Nasal cavity respiratory epithelium epithelial cell of viscerocranial mucosa (primary cell): ENCODE data around the gene NELFE. TPM values are rescaled to one million over a fixed set of nuclear protein-coding genes. Genes with fewer than 3 reads are reported as not detected.

Experiments used
- total RNA-seq: library from RNA; depleted of rRNA; stranded (reverse); fragments of >200 nt; gene quantifications from 2 replicates; pipeline ENCODE4 v1.2.3, GENCODE V29; 2014

Gene NELFE
- 109 and 155 TPM in 2 replicates for total RNA-seq

DNA sequence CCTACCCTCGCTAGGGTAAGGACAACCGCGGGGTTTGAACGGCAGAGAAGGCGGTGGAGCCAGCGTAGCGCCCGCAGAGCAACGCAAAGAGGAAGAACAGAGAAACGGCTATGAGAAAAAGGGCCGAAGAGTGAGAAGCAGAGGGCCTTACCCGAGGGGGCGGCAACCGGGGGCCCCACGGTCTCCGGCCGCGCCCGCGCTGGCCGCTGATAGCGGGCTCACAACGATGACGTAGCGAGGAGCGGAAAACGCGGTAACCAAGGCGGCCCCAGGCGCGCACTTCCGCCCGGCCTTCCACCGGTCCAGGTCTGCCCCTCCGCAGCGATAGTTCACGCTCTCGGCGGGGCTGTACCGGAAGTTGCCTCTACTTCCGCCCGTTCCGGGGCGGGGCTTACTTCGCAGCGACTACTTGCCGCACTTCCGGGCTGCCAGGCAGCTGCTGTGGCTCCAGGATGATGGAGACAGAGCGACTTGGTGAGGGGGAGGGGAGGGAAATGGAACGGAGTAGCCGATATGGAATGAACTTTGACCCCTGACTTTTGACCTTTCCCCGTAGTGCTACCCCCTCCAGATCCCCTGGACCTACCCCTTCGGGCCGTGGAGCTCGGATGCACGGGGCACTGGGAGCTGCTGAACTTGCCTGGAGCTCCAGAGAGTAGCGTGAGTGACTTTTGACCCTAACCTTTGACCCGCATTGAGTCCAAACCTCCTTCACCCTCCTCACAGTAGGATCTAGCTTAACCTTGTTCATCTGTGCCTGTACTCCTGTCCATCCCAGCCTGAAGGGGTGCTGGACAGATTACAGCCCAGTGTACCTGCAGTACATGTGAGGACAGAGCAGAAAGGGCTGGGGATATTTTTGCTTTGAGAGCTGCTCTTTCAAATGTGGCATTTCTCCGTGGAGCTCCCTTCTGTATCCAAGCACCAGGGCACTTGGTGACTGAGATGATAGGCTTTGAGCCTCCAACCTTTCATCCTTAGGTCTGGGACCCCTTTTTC lies at the start of gene NELFE, which contains the start of gene SKIC2:
TSS of gene NELFE (minus strand) at position 231 of the 999 bp plus-strand sequence. CDS start 525 bp downstream, outside the sequence.
TSS of gene SKIC2 (plus strand) at position 435 of the 999 bp plus-strand sequence. CDS start at position 453, 18 bp downstream.

DNA sequence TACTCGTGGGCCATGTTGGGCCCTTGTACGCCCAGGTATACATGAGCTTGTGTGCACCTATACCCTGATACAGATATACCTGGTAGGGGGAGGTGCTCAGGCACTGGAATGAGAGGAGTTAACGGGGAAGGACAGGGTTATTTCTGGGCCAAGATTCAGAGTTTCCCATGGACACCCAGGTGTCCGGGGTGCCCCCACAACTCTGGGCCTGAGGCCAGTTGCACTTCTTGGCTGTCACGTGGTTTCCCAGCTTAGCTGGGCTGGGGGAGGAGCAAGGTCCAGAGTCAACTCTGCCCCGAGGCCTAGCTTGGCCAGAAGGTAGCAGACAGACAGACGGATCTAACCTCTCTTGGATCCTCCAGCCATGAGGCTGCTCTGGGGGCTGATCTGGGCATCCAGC lies 23.0 kb upstream of the NELFE start, which contains the start of gene C4A:
TSS of gene C4A (plus strand) at position 314 of the 400 bp plus-strand sequence. CDS start at position 365, 51 bp downstream.

GRCh38 chr6:31971993-31972708 lies 13.4 kb upstream of the NELFE start, which contains the start of gene DXO:
Gene DXO (minus strand): TSS chr6:31972138. CDS start chr6:31971675, 463 bp downstream.

DNA sequence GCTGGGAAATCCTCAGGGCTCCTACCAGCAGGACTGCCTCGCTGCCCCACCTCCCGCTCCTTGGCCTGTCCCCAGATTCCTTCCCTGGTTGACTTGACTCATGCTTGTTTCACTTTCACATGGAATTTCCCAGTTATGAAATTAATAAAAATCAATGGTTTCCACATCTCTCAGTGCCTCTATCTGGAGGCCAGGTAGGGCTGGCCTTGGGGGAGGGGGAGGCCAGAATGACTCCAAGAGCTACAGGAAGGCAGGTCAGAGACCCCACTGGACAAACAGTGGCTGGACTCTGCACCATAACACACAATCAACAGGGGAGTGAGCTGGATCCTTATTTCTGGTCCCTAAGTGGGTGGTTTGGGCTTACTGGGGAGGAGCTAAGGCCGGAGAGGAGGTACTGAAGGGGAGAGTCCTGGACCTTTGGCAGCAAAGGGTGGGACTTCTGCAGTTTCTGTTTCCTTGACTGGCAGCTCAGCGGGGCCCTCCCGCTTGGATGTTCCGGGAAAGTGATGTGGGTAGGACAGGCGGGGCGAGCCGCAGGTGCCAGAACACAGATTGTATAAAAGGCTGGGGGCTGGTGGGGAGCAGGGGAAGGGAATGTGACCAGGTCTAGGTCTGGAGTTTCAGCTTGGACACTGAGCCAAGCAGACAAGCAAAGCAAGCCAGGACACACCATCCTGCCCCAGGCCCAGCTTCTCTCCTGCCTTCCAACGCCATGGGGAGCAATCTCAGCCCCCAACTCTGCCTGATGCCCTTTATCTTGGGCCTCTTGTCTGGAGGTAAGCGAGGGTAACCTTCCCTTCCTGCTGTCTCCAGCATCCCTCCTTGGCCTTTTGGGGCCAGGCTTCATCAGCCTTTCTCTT lies 13.0 kb downstream of the NELFE start, which contains the start of gene CFB:
TSS of gene CFB (plus strand) at position 589 of the 863 bp plus-strand sequence. CDS start at position 716, 127 bp downstream.

DNA sequence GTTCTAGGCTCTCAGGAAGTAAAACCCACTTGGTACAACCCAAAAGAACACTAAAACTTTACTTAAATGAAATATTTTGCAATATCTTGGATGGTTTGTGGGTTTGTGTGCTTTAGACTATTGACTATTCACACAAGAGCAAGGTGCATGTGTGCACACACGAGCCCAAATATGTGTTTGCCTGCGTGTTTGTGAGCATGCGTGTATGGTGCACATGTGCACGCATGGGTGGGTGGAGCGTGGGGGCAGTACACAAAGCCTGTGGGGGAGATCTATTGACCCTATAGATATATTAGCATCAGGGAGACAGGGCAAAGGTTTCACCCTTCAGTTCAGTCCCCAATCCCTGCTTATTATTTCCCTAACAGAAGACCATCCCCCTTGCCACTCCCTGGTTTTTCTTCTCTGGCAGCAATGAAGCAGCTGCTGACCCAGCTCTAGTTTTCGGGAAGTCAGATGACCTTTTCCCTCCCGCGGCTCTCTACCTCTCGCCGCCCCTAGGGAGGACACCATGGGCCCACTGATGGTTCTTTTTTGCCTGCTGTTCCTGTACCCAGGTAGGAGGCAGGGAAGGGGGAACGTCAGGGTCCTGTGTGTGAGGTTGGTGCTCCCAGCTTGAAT lies 31.4 kb downstream of the NELFE start, which contains the start of gene C2:
TSS of gene C2 (plus strand) at position 476 of the 621 bp plus-strand sequence. CDS start at position 512, 36 bp downstream.

Other genes starting within 250 kb of the NELFE start
- gene LY6G6D, start 243.6 kb downstream of the NELFE start, total RNA-seq, result not detected in 2 replicates
- gene LY6G6C, start 237.2 kb downstream of the NELFE start, total RNA-seq, result under 0.01 TPM in 1 of 2 replicates, not detected in the other
- gene MPIG6B, start 235.6 kb downstream of the NELFE start, total RNA-seq, result not detected in 2 replicates
- gene DDAH2, start 229.7 kb downstream of the NELFE start, total RNA-seq, result 16.2 and 19.8 TPM in 2 replicates
- 269 and 558 TPM in 2 replicates for gene CLIC1, start 222.4 kb downstream of the NELFE start, total RNA-seq
- 3.4 and 3.5 TPM in 2 replicates for gene MSH5, start 219.0 kb downstream of the NELFE start, total RNA-seq
- gene SAPCD1, start 196.3 kb downstream of the NELFE start, total RNA-seq, result 0.57 TPM in 1 of 2 replicates, not detected in the other
- gene VWA7, start 181.6 kb downstream of the NELFE start, total RNA-seq, result 0.34 and 1.00 TPM in 2 replicates
- 61.2 and 98.7 TPM in 2 replicates for gene VARS1, start 163.2 kb downstream of the NELFE start, total RNA-seq
- gene LSM2, start 152.0 kb downstream of the NELFE start, total RNA-seq, result 14.4 and 35.5 TPM in 2 replicates
- 1.0 and 1.1 TPM in 2 replicates for gene HSPA1L, start 143.7 kb downstream of the NELFE start, total RNA-seq
- 29.7 and 211 TPM in 2 replicates for gene HSPA1A, start 143.4 kb downstream of the NELFE start, total RNA-seq
- gene HSPA1B, start 131.2 kb downstream of the NELFE start, total RNA-seq, result 81.7 and 305 TPM in 2 replicates
- gene NEU1, start 96.2 kb downstream of the NELFE start, total RNA-seq, result 64.1 and 103 TPM in 2 replicates
- gene SLC44A4, start 80.0 kb downstream of the NELFE start, total RNA-seq, result 2.1 and 3.1 TPM in 2 replicates
- 13.7 and 47.4 TPM in 2 replicates for gene EHMT2, start 61.3 kb downstream of the NELFE start, total RNA-seq
- 1.4 and 4.1 TPM in 2 replicates for gene ZBTB12, start 56.9 kb downstream of the NELFE start, total RNA-seq
- 0.71 and 1.0 TPM in 2 replicates for gene C2, start 31.3 kb downstream of the NELFE start, total RNA-seq
- gene CFB, start 12.9 kb downstream of the NELFE start, total RNA-seq, result 1.7 and 11.2 TPM in 2 replicates
- gene SKIC2, start 204 bp upstream of the NELFE start, total RNA-seq, result 49.6 and 62.5 TPM in 2 replicates
- gene DXO, start 13.2 kb upstream of the NELFE start, total RNA-seq, result 10.0 and 10.9 TPM in 2 replicates
- gene C4A, start 23.1 kb upstream of the NELFE start, total RNA-seq, result 1.3 and 1.4 TPM in 2 replicates
- gene C4B, start 55.8 kb upstream of the NELFE start, total RNA-seq, result 2.1 TPM in 2 replicates
- gene CYP21A2, start 79.4 kb upstream of the NELFE start, total RNA-seq, result 0.28 TPM in 1 of 2 replicates, not detected in the other
- 1.0 and 2.1 TPM in 2 replicates for gene TNXB, start 150.4 kb upstream of the NELFE start, total RNA-seq
- gene ATF6B, start 169.3 kb upstream of the NELFE start, total RNA-seq, result 11.6 and 20.2 TPM in 2 replicates
- 3.7 and 5.5 TPM in 2 replicates for gene FKBPL, start 171.3 kb upstream of the NELFE start, total RNA-seq
- not detected in 2 replicates for gene PRRT1, start 193.0 kb upstream of the NELFE start, total RNA-seq
- gene PPT2, start 195.2 kb upstream of the NELFE start, total RNA-seq, result 6.8 and 8.5 TPM in 2 replicates
- 0.34 and 1.3 TPM in 2 replicates for gene EGFL8, start 205.6 kb upstream of the NELFE start, total RNA-seq
- 7.5 and 19.6 TPM in 2 replicates for gene AGPAT1, start 217.1 kb upstream of the NELFE start, total RNA-seq
- 14.6 and 29.7 TPM in 2 replicates for gene RNF5, start 219.4 kb upstream of the NELFE start, total RNA-seq
- 0.14 and 0.34 TPM in 2 replicates for gene AGER, start 225.3 kb upstream of the NELFE start, total RNA-seq
- 25.3 and 39.5 TPM in 2 replicates for gene PBX2, start 231.2 kb upstream of the NELFE start, total RNA-seq
- 0.71 and 1.0 TPM in 2 replicates for gene GPSM3, start 233.7 kb upstream of the NELFE start, total RNA-seq